Activated gamma-delta T cell treated with Interleukin-2 at 50 U/mL for 16 hours (primary cell): Measurements from ENCODE around the gene LRIG3.
"Not testable (repeated sequence)": the region's sequence is repeated elsewhere in the genome, so short reads cannot be mapped to it uniquely, and the experiment has no call there.

ENCODE experiments used
- DNase-seq: peaks from one replicate; pipeline ENCODE4 v3.0.0-alpha.2; 2020

Gene LRIG3

DNA sequence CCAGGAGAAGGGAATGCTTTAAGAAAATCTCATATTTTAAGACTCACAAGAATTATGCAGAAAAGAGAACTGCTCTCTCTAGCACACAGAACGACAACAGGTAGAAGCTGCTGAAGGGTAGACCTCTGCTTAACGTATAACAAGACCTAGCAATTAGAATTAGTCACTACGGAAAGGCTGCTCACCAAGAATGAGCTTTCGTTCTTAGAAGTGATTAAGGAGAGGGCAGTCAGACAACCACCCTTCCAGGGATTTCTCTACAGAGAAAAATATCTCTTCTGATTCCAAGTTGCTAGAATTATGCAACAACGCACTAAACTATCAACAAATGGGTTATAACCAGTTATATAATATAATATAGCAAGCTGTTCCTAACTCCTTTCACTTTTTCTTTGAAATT lies 18.6 kb downstream of the LRIG3 start:
- no peak for DNase-seq

DNA sequence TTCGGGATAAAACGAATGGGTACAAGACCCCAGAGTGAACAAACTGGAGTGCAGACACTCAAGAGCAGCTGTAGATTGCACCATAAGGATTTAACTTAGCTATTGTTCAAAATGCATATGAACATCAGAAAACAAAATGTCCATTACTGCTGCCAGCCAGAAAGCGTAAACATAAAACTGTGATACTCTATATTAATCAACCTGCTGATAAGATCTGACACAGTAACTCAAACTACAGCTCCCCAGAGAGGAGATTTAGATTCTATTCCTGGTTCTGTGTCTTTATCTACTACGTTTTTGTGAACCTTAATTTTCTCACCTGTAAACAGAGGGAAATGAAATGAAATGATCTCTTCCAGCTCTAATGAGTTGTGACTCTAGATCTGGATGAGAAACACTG lies 22.3 kb downstream of the LRIG3 start:
- DNase-seq = no peak

DNA sequence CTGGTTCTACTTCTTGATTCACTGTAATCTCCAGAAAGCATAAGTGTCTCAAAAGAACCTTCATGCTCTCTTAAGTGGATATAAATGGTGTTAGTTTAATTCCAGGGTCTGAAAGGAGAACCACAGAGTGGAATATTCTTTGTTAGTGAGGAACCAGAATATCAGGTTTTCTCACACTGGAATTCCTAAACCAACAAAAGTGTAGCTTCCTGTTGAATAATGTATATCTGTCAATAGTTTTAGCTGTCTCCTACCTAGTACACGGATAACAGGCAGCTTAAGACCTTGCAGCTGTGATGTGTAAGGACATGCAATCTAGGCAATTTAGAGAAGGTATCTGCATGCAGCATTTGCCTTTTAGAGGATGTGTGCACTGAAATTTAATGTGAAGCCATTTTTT lies 24.0 kb downstream of the LRIG3 start:
- DNase-seq = no peak

DNA sequence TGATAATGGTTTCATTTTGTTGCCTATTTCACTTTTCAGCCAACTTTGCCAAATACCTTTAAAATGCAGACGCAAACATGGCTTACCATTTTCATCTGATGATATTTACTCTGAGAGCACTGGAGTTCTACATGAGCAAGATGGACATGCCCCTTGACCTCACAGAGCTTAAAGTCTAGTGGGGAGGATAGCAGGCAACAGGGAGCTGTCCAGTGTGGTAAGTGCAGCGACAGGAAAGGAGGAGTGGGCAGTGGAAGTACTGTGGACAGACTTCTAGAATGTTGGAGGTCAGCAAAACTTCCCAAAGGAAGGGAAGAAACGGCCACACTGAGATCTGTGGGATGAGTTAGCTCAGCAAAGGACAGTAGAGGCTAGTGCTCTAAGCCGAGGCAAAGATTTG lies 25.3 kb downstream of the LRIG3 start:
- DNase-seq = no peak

DNA sequence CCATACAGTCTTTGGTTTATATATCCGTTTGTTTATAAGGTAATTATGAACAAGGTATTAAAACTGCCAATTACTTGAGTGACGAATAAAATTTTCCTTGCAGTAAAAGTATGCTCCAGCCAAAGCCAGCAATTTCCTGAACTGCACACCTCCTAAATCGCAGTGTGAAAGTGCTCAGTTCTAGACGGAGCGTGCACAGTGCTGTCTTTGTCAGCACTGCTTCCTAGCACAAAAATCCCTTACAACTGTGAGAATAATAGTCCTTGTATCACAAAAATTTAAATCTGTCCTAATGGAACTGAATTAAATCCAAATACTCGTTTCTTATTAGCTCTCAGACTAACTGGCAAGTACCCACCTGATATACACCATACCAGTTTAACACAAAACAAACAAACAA lies 26.3 kb downstream of the LRIG3 start:
- DNase-seq = no peak

DNA sequence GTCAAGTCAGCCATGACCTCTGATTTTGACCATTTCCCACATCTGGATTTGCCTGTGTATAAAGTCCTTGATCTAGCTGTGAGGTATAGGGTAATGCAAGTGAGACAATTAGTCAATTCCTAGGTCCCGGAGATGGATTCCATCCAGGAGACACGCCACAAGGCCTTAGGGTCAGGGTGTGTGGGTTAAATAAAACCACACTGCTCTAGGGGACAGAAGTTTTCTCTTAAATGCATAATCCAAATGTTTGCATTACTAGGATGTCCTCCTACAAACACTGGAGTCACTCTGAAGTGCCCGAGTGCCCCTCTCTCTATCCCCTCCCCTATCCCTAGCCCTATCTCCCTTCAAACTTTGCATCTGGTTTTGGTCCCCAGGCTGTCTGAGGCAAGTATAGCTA lies 26.8 kb downstream of the LRIG3 start:
- no peak for DNase-seq

DNA sequence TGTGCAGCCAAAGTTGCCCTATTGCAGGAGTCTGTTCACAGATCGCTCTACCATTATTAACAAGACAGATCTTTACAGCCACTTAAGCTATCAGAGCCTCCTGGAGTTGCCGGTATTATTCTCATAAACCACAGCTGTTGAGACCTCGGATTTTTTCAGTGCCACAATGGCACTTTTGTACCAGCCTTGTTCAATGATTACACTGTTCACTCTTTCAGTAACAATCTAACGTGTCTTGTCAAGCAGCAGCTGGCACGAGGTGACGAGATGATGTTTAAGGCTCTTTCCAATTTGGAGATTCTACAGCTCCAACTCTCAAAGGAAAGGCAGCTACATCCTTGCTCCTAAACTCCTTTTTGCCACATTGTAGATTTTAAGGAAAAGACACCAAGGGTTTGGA lies 30.7 kb downstream of the LRIG3 start:
- no peak for DNase-seq

DNA sequence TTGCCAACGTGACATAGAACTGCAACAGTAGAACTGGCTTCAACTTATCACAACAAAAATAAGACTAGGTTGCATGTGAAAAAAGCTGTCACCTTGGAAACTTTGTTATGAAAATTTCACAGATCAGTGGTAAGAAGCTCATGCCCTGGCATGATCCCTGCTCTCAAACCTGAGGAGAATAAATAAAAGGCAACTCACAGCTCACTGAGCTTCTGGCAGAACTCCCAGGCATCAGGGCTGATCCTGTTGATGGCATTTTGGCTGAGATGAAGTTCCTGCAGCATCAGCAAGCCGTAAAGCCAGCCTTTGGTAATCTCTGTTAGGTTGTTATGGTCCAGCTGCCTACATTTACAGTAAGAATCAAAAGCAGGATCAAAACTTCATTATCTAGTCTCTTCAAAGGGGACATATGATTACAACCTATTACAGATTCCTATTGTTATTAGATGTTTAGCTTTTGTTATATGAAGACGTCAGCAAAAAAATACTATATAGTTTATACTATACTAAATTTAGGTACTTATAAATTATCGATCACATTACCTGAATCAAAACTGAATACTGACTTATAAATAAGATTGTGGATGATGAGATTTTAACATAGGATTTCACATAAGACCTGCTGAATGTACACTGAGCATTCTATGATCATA lies 32.0 kb downstream of the LRIG3 start:
- no peak for DNase-seq

DNA sequence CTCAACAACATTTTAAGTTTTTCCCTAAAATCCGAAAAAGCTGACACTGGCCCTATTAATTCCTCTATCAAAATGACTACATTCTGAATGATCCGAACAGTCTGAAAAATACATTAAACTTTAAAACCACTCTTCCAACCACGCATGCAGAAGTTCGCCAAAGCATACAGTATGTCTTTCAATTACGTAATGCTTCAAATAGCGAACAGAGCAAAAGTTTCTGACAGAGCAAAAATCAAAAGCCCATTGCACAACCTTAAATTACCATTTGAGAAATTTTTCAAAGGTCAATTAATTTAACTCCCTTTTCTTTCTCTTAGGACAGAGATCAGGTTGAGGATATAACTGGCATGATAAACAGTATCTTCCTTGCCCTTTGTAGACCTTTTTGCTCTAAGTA lies 33.2 kb downstream of the LRIG3 start:
- DNase-seq = no peak

DNA sequence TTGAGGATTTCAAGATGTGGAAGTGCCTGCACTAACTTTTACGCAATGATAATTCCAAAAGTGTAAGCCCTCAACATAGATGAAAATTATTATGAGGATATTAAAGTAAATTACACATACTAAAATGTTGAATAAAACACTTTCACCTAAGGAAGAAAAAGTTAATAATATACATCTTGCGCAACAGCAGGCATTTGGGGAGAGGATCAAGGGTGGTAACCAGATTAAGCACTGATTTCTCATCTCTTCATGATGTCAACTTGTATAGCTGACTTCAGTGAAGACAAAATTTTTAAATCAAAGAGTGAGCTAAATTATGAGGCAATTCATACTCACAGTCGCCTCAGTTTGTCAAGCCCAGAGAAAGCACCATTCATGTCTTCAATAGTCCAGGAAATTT lies 33.8 kb downstream of the LRIG3 start:
- no peak for DNase-seq

DNA sequence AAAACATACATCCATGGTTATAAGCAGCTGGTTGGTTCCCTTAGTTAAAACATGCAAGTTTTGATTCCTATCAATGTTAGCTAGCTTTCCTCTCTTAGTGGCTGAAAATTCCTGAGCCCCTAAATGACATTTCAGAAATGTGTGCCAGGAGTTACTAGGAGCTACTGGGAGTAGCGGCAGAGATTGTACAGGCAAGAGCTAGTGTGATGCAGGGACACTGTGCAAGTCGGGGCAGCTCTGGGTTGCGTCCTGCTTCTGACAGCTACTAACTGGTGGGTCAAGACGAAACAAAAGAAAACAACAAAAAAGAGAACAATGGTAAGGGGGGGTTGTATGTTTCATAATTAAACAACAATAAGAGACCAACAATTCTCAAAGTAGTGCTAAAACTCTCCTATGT lies 35.4 kb downstream of the LRIG3 start:
- no peak for DNase-seq

DNA sequence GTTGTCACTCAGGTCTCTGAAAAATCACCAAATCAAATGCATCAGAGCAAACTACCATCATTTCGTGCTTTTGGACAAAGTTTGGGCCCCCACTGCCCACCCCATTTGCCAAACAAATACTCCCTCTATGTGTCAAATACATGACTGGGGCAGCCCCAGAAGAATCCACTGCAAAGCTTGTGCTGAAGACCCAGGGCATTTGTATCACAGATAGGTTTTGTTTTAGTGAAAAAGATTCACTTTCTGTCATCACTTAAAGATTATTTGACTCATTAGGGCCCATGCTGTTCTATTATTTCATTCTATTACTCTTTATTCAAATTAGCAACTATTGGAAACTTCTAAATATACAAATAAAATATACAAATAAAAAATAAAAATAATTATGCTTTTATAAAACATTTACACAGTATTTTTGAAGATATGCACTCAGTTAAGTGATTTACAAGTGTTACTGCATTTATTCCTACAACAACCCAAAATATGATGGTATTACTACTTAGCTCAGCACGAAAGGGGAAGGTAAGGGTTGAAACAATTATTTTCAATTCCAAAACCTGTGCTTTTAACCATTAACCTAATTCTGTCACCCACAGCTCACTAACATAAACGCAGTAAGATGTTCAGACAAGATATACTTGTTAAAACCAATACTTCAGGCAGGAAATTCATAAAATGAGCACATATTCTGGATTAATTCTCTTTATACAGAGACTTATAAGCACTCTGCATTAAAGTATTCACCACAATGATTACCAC lies 36.5 kb downstream of the LRIG3 start:
- no peak for DNase-seq

DNA sequence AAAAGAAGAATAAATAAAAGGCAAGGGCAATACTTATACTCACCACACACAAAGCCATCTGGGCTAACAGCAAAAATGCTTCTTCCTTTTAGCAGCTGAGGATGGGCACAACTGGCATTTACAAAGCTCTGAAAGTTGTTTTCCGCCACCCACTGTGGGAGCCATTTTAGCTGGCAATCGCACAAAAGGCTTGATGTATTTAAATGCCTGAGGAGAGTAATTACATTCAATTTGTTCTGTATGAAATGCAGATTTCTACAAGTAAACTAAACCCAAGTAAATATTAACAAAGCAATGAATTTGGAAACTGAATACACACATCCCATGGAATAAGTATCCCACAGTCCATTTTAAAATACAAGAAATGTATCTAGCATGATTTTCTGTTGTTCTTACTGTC lies 37.5 kb downstream of the LRIG3 start:
- no peak for DNase-seq

DNA sequence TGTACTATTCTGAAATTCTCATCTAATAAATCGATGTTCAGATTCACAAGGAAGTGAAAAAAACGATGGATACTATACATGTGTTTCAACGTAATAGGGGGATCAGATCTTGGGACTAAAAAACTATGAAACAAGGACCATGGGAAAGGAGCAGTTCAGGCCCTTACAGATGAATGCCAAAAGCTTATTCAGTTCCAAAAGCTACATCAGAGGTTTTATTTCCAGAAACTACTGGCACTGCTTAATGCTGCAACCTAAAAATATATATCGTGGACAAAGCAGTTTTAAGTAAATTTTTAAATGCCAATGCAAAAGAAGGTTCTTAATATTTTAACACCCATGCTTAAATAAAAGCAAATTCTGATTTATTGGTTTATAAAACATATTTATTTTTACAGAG lies 38.5 kb downstream of the LRIG3 start:
- DNase-seq = no peak

DNA sequence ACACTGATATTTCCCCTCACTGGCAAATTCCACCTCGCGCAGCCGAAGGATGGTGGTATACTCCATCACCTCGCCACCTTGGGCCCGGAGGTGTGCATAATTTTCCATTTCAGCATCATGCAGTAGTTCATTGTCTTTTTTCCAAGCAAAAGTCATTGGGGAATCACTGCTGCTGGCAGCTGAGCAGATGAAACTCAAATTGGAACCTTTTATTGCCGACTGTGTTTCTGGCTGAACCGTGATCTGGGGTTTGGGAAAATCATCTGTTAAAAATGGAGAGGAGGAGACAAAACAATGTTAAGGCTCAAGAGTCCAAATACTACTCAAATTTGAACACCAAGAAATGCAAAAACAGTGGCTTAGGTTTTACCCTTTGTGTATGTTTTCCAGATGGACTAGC lies 39.7 kb downstream of the LRIG3 start:
- DNase-seq = no peak

DNA sequence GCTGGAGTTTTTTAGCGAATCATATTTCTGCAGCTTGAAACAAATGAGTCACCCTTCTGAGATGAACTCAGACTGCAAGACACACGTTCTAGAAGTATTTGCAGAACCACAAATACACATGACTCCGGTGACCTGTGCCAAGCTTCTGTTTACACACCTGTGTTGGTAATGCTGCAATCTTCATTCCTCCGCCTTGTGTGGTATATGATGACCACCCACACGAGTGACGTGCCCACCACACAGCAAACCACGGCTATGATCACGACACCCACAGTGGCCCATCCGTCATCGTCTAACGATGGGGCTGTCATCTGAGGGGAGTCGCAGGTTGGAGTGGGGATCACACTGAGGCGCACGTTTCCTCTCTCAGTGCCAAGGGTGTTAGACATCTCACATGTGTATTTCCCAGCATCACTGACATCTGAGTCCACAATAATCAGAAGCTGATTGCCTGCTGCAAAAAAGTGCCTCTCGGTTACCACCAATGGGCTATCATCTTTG lies 43.0 kb downstream of the LRIG3 start:
- DNase-seq = no peak

DNA sequence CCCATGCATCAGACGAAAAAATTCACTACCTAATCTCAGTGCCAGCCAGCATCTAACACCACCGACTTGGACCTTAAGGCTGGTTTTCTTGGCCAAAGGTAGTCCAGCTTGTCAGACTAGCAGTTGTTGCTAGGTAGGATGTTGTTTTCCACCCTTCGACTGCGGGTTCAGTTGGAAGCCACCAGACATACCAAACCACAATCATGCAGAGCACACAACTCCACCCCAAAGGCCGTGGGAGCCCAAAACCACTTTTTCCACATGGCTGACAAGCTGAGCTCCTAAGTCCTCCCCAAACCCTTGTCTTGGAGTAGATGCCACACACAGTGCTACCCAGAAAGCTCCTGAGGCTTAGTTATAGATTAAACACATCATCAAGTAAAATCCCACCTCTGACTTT lies 46.8 kb downstream of the LRIG3 start:
- no peak for DNase-seq

DNA sequence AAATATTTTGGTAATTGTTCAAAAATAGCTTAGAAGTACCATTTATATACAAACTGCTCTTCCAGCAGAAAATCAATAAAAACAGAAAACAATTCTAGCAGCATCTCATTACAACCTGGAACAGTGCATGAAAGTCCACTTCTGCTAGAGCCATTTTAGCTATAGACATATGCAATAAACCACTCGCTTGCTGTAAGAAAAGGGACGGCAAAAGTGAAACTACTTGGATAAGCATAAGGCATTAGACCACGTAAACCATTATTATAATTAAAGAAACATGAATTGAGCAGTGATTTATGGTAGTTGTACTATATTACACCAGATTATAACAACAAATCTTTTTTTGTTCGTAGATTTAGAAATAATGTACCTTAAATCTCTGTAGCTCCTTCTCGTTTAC lies 48.7 kb downstream of the LRIG3 start:
- DNase-seq = no peak

DNA sequence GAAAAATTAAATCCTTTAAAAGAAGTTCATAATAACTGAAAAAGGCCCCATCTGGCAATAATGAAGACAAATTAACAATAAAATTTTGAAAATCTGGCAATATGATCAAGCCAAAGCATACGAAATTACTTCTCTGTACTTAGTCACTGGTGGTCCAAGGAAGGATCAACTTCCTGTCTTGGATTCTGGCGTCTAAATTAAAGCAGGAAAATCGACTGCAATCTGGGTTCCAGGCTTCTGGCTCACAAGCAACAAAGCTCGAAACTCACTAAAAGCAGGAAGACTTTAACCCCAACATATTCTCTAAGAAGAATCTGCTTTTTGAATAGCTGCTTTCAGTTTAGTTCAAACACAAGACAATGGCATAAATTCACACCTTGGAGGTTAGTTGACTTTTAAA lies 49.7 kb downstream of the LRIG3 start:
- DNase-seq = no peak

DNA sequence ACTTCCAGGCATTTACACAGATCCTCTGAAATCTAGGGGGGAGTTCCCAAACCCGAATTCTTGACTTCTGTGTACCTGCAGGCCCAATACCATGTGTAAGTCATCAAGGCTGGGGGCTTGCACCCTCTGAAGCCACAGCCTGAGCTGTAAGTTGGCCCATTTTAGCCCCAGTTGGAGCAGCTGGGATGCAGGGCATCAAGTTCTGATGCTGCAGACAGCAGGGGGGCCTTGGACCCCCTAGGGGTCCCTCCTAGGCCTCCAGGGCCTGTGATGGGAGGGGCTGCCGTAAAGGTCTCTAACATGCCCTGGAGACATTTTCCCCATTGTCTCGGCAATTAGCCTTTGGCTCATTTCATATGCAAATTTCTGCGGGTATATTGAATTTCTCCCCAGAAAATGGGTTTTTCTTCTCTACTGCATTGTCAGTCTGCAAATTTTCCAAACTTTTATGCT lies 59.5 kb downstream of the LRIG3 start:
- no peak for DNase-seq

DNA sequence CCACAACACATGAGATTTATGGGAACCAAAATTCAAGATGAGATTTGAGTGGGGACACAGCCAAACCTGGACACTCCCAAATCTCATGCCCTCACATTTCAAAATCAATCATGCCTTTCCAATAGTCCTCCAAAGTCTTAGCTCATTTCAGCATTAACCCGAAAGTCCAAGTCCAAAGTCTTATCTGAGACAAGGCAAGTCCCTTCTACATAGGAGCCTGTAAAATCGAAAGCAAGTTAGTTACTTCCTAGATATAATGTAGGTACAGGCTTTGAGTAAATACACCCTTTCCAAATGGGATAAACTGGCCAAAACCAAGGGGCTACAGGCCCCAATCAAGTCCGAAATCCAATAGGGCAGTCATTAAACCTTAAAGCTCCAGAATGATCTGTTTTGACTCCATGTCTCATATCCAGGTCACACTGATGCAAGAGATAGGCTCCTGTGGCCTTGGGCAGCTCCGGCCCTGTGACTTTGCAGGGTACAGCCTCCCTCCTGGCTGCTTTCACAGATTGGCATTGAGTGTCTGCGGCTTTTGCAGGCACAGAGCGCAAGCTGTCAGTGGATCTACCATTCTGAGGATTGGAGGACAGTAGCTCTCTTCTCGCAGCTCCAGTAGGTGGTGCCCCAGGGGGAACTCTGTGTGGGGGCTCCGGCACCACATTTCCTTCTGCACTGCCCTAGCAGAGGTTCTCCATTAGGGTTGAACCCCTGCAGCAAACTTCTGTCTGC lies 60.1 kb downstream of the LRIG3 start:
- no peak for DNase-seq

DNA sequence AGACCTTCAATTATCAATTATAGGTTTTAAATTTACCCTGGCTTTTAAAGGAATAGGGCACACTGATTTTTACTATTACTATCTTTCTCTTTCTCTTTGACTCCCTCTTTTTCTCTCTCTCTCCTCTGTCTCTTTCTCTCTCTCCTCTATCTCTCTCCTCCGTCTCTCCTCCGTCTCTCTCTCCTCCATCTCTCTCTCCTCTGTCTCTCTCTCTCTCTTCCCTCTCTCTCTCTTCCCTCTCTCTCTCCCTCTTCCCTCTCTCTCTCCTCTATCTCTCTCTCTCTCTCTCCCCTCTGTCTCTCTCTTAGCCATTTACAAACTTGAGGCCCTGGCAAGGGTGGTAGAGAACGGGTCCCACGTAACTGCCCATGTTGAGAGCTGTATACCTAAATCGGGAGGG lies 62.3 kb downstream of the LRIG3 start:
- DNase-seq = no peak

DNA sequence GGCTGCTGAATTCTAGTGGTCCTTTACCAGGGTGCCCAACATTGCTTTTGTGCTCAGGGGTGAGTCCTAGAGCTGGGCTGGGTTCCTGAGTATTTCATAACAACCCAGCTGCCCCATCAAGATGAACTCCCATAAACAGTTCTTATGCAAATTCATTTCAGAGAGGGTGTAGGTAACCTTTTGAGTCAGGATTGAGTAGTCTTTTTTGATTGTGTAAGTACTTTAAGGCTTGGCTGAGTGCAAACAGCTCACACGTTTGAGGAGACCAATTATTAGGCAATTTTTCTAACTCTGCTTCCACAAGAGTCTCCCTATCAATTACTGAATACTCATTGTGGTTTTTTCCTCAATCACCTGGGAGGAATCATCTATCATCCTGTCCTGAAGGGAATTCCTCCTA lies 63.1 kb downstream of the LRIG3 start:
- not testable (repeated sequence) for DNase-seq

DNA sequence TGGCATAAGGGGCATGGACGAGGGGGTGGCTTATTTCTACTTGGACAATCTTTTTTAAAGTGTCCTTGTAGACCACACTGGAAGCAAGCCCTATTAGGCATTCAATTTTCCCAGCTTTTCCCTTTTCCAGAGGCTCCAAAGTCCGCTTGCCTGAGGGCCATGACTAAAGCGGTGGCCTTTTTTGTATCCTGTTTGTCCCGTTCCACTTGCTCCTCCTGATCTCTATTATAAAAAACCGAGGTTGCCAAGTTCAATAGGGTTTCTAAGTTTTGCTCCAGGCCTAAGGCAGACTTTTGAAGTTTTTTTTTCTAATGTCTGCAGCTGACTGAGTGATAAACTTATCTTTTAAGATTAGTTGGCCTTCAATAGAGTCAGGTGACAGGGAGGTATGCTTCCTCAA lies 64.7 kb downstream of the LRIG3 start:
- DNase-seq = not testable (repeated sequence)
